ENCODE data around the gene IPO13. TPM values are rescaled to one million over a fixed set of nuclear protein-coding genes. Genes with fewer than 3 reads are reported as not detected.

IPO13 gene
- total RNA-seq, 1 donor from 2014 or later: 17.0 TPM

DNA sequence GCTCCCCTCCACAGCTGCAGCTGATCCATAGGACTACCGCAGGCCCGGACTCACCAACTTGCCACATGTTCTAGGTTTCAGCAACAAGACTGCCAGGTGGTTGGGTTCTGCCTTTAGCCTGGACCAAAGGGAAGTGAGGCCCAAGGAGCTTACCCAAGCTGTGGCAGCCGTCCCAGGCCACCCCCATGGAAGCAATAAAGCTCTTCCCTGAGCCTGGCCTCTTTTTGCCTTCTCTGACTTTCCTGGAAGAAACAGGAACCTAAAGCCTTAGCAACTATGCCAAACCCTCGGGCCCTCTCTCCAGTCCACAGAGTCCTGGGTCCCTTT, 15.8 kb upstream of the IPO13 start:
- DNase-seq (ENCODE audit: low spot score) (no peak), ATAC-seq (no peak)

DNA sequence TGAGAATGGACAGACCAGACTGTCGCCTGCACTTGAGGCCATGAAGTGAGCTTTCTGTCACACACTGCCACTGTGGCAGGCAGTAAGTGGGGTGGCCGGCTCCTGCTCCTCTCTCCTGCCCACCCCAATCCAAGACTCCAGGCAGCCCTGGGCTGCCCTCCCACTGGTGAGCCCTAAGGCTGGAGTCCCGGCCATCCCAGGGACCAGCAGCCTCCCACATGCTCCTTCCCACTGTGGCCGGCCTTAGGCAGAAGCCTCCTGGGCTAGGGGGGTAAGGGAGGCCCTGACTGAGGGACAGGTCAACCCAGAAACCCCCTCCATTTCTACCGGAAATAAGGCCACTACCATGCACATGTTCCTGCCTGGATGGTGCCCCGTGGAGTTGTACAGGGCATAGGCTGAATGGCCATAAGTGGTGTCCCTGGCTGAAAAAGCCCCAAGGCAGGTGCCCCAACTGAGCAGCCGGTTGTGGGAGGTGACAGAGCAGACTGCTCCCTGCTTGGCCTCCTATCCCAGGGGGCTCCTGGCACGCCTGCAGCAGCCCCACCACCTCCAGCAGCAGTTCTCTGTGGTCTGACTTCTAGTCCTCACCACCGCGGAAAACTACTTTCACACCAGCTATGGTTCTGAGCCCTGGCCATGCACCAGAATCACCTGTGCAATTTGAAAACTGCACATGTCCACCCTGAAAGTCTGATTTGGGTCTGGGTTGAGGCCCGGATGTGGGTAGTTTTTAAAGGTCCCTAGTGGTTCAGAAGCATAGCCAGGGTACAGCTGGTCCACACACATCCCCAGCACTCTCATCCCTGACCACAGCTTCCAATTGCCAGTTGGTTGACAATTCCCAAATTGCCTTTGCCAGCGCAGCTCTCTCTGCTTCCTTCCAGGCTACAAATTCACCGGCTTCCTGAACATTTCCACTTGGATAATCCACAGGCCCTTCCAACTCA, 14.8 kb upstream of the IPO13 start:
- DNase-seq (ENCODE audit: low spot score) (no peak), ATAC-seq (no peak)

DNA sequence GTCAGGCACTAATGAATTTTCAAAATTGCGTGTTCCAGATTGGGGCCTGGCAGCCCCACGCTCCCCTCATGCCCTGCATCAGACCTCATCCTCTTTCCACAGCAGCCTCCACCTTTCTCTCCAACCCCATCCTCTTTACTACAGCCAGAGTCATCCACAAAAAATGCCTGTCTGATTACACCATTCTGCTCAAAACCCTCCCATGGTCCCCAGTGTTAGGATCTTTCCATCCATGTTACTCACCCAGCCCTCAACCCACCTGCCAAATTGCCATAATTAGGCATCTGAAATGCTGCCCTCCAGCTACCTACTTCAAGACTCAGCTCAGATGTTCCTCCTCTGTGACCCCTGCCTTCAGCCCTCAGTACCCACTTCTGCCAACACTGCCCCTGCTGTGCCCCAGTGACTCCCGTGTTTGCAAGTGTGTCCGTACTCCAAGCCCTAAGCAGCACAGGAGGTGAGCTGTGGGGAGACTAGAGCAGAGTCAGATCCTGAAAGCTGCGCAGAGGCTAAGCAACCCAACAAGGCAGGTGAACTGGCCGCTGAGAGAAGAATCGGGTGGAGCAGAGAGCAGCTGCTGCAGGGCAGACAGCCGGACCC, 13.9 kb upstream of the IPO13 start:
- ATAC-seq: no peak
- DNase-seq (ENCODE audit: low spot score): no peak

DNA sequence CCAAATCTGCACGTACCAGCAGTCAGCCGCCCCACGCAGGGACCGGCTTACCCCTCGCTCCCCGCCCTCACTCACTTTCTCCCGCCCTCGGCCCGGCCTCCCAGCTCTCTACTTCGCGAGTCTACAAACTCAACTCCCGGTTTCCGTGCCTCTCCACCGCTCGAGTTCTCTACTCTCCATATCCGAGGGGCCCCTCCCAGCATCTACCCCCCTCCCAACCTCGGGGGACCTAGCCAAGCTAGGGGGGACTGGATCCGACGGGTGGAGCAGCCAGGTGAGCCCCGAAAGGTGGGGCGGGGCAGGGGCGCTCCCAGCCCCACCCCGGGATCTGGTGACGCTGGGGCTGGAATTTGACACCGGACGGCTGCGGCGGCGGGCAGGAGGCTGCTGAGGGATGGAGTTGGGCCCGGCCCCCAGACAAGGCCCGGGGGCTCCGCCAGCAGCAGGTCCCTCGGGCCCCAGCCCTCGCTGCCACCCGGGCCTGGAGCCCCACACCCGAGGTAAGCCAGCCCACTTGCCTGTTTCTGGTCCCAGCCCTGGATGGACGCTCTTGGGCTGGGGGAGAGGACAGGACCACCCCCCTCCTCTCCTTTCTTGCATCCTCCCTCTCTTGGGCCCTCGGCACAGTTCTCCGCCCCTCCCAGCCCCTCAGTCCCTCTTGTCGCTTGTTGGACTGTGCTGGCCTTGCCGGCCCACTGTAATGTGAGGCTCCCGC, 13.2 kb upstream of the IPO13 start, which contains the start of gene ARTN:
Gene ARTN (plus strand): TSS at position 416 of the 715 bp plus-strand sequence. CDS start 1,856 bp downstream, outside the sequence.
- DNase-seq (ENCODE audit: low spot score) (no peak), ATAC-seq (peak; percentile 43)

DNA sequence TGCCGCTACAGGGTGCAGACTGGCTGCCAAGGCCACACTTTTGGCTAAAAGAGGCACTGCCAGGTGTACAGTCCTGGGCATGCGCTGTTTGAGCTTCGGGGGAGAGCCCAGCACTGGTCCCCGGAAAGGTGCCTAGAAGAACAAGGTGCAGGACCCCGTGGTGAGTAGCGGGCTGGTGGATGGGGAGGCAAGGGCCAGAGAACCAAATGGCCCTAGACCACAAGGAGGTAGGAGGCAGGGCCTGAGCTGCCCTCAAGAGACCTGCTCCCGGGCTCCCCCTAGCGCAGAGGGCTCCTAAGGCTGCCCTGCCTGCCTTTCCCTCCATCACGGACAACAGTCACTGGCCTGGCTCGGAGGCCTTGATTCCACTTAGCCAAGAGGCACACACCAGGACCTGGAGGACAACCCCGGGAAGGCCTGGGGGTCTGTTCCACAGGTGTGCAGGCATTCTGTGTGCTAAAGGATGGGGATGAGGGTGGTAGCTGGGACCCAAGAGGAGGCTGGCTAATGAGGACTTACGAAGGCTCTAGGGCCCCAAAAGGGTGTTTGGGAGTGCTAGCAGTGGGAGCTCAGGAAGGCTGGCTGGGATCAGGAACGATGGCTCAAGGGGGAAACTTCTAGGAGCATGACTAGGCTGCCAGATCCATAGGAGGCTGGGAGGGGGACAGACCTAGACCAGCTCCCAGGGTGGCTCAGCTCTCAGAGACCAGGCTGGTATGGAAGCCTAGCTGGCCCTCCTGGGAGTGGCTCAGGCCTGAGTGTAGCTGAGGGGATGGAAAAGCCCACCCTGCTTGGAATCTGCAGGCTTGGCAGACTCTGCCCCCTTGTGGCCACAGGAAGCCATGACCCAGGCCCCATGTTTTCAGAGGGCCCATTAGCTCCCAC, 12.4 kb upstream of the IPO13 start:
- ATAC-seq: peak; percentile 79
- DNase-seq (ENCODE audit: low spot score): peak; percentile 66

DNA sequence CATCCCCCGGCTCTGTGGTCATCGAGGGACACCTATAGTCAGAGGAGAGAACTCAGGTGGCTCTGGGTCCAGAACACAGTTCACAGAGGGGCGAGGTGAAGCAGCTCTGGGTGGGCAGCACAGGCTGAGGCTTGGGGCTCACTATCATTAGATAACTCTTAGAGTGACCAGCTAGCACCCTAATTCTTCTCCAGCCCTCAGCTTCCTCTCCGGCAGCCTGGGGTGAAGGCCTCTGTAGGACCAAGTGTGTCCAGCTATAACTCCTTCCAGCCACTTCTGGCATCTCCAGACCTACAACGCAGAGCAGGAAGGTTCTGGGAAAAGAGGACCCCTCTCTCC, 11.8 kb upstream of the IPO13 start:
- DNase-seq (ENCODE audit: low spot score) (no peak), ATAC-seq (no peak)

DNA sequence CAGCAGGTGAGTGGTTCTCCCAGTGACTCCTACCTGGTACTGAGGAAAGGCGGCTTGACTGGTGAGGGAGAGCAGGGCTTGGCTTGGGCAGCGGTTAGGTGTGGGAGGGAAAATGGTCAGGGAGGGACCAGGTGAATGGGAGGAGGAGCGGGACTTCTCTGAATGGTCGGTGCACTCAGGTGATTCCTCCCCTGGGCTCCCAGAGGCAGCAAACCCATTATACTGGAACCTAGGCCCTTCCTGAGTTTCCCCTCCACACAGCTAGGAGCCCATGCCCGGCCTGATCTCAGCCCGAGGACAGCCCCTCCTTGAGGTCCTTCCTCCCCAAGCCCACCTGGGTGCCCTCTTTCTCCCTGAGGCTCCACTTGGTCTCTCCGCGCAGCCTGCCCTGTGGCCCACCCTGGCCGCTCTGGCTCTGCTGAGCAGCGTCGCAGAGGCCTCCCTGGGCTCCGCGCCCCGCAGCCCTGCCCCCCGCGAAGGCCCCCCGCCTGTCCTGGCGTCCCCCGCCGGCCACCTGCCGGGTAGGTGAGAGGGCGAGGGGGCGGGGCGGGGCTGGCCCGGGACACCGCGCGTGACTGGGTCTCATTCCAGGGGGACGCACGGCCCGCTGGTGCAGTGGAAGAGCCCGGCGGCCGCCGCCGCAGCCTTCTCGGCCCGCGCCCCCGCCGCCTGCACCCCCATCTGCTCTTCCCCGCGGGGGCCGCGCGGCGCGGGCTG, 10.9 kb upstream of the IPO13 start:
- DNase-seq (ENCODE audit: low spot score) (no peak), ATAC-seq (no peak)

DNA sequence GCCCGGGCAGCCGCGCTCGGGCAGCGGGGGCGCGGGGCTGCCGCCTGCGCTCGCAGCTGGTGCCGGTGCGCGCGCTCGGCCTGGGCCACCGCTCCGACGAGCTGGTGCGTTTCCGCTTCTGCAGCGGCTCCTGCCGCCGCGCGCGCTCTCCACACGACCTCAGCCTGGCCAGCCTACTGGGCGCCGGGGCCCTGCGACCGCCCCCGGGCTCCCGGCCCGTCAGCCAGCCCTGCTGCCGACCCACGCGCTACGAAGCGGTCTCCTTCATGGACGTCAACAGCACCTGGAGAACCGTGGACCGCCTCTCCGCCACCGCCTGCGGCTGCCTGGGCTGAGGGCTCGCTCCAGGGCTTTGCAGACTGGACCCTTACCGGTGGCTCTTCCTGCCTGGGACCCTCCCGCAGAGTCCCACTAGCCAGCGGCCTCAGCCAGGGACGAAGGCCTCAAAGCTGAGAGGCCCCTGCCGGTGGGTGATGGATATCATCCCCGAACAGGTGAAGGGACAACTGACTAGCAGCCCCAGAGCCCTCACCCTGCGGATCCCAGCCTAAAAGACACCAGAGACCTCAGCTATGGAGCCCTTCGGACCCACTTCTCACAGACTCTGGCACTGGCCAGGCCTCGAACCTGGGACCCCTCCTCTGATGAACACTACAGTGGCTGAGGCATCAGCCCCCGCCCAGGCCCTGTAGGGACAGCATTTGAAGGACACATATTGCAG, 10.2 kb upstream of the IPO13 start:
- ATAC-seq (peak; percentile 54), DNase-seq (ENCODE audit: low spot score) (no peak)

DNA sequence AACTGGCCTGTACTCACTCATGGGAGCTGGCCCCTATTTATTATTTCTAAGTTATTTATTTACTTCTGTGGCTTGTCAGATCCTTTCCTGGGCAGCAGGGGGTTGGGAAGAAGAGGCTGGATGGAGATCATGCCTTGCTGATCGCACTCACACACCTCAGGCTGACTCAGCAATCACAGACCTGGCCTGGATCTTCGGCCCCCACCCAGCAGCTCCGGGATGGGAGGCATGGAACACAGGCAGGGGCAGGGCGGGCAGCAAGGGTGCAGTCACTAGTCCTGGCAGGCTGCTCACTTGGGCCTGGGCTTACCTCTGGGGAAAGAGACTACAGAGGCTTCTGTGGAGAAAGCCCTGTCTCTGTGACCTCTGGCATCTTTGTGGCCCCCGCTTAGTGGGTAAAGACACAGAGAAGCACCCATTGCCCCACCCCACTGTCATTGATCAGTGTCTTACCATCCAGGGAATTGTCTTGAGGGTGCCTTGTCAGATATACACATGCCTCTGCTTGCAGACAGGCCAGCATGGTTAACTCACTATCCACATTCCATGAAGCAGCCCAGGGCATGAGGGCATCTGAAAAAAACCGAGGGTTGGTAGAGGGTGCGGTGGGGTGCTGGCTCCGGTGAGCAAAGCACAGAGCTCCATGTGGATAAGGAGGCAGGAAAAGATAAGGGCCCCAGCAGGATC, 9.4 kb upstream of the IPO13 start:
- no peak for DNase-seq (ENCODE audit: low spot score)

DNA sequence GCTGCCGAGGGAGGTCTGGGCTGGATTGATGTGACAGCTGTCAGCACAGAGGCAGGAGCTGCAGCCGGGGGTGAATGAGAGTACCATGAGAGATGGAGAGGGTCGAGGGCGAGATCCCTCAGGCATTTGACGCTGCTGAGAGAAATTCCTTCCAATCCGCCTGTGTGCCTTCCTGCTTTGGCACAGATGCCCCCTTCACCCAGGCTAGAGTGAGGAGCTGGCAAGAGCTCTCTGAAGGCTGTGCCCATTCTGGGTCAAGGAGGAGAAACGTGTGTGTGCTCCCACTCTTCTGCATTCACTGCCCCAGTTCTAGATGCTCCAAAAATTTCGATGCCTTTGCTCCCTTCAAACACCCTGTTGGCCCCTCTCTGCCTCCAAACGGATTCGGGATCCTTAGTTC, 8.4 kb upstream of the IPO13 start:
- no peak for ATAC-seq
- no peak for DNase-seq (ENCODE audit: low spot score)

More for the DNA sequence above, 9.4 kb upstream of the IPO13 start:
- no peak for ATAC-seq

DNA sequence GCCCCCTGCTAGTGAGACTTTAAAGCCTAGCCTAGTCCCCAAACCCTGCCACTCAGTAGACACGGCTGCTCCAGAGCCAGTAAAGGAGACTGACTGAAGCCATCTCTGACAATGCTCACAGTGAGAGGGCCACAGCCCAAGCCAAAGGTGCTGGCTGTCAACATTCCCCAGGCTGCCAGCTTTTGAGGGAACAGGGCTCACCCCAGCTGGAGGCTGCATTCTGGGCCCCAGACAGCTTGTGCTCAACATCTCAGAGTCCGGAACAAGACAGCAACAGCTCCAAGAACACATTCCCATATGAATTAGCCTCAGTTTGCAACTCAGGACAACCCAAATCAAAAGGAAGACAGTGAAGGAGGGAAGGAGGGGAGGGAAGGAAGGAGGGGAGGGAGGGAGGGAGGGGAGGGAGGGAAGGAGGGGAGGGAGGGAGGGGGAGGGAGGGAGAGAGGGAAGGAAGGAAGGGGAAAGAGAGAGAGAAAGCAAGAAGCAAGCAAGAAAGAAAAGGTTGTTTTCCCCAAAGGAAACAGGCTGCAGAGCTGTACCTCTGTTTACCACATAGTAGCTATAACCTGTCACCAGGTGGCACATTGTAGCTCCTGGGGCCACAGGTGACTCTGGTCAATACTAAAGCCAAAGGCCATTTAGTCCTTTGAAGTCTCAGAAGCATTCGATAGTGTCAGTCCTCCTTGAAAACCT, 7.7 kb upstream of the IPO13 start:
- ATAC-seq (no peak), DNase-seq (ENCODE audit: low spot score) (no peak)

DNA sequence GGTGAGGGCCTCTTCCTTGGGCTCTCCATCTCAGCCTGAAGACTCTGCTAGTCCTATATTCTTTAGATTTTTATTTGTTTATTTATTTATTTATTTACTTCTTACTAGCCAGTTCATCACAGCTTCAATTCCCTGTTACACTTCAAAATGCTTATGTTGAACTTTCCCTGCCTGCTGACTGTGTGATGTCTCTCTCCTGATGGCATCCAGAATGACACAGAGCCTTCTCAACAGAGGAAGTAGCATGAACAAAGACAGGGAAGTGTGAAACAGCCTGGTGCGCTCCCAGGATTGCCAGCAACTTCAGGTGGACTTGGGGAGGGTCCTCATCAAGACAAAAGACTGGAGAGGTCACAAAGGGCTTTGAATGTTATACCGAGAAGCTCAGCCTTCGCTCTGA, 4.3 kb upstream of the IPO13 start:
- DNase-seq (ENCODE audit: low spot score) (no peak), ATAC-seq (no peak)

DNA sequence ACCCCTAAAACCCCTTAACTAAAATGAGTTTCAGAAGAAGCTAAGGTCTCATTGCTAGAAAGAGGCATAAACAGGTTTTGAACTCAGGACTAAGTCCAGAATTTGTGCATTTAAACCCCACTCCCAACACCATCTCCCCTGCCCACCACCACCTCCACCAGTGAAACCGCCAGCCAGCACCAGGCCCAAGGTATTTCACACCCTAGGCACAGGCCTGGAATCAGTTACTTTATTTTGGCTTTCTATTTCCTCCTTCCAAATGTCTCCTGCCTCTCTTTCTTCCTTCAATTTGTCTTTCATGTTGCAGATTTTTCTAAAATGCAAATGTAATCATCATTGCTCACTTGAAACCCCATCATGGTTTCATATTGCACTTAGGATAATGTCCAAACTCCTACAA, 1.9 kb upstream of the IPO13 start:
- DNase-seq (ENCODE audit: low spot score) (no peak), ATAC-seq (no peak)

DNA sequence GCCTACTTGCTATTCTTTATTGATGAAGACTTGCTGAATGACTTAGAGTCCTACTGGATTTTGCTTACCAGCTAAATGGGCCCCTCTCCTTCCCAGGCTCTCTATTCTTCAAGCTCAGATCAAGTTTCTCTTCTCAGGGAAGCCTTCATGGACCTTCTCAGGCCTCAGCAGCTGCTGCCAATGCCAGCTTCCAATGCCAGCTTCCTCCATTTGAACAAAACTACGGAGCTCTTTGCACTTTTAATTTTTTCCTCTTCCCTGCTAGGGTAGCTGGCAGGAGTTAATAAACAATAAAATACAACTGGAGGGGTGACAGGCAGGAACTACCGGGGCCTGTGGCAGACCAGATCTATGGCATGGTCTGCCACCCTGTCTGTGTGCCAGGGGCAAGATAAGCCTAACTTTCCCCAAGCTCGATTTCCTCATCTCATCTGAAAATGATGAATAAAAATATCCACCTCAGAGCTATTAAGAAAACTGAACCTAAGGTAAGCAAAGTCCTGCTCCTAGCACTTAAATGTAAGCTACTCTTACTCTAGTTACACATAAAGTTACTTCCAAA, 995 bp upstream of the IPO13 start:
- no peak for ATAC-seq
- DNase-seq (ENCODE audit: low spot score): no peak

DNA sequence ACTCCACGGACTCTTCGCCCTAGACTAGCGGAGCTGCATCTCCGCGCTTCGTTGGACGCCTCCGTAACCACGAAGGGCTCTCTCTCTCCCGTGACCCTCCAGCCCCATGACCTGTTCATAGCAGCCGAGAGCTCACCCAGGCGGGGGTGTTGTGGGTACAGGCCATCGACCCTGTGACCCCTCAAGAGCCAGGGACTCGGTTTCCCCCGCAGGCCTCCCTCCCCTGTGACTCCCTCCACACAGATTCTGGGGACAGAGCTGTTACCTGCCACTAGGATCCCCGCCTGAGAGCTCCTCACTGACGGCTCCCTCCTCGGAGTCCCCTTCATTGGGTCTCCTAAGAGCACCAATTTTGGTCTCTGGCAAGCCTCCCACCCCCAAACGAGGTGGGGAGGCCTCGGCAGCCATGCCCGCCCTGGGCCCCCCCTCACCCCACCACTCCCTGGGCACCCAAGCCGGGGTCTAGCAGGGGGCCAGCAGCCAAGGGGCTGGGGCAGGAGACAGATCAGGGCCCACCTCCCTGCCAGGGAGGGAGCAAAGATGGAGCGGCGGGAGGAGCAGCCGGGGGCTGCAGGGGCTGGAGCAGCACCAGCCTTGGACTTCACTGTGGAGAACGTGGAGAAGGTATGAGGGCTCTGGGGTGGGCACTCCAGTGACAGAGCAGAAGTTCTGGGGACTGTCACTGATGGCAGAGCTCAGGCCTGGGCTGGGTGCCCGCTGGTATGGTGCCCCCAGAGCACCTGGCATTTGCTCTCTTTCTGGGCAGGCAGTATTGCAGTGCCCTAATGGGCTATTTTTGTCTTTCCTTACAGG, 517 bp downstream of the IPO13 start:
- peak; percentile 55 for DNase-seq (ENCODE audit: low spot score)
- no peak for ATAC-seq

DNA sequence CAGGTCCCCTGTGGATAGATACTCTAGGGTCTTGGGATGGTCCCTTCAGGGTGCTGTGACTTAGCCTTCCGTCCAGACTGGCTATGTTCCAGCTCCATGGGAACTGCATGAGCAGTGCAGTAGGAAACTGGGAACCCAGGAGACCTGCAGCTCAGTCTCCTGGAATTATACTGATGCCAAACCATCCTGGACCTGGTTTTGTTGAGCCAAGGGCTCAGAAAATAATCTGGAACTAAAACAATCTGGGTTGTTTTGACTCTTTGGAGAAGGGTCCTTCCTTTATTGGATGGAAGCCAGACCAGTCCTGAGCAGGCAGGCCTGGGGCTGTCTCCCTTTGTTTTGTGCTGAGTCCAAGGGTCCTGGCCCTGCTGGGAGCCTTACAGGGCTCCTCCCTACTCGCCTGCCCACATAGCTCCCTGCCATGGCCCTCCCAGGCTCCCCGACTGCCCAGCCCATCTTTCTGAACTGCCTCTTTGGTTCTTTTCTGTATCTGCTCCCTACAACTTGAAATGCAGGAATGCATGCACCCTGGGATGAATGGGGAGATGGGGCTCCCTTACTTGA, 1.2 kb downstream of the IPO13 start:
- DNase-seq (ENCODE audit: low spot score) (no peak), ATAC-seq (no peak)

DNA sequence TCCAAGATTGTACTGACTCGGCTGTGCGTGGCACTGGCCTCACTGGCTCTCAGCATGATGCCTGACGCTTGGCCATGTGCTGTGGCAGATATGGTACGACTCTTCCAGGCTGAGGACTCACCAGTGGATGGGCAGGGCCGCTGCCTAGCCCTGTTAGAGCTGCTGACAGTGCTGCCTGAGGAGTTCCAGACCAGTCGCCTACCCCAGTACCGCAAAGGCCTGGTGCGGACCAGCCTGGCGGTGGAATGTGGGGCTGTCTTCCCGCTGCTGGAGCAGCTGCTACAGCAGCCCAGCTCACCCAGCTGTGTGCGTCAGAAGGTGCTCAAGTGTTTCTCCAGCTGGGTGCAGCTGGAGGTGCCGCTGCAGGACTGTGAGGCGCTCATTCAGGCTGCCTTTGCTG, 2.9 kb downstream of the IPO13 start:
- no peak for ATAC-seq
- DNase-seq (ENCODE audit: low spot score): no peak
